GM12878 (cell line): ENCODE measurements around the gene SLFN11. TPM values are rescaled to one million over a fixed set of nuclear protein-coding genes. Genes with fewer than 3 reads are reported as not detected.

Source experiments
- ATAC-seq: fragments of 200-7000 bp; cut with Tn5 transposase; 3 replicates; pipeline ENCODE4 v1.9.1; 2020; ENCODE audit warnings: mild to moderate bottlenecking, moderate library complexity
- BruUV-seq: library from RNA; stranded (reverse); fragments of 400-500 nt; replicated peaks from 2 replicates; lab custom pipeline; 2021; lab: Mats Ljungman, UMichigan
- CTCF ChIA-PET: fragments of 300-600 bp; sonication (Branson Sonifier 250); formaldehyde crosslinking; extraction: SDS; loops from one replicate; lab custom pipeline; 2021; ENCODE audit warnings: inconsistent platforms; lab: Yijun Ruan, JAX
- POLR2A ChIA-PET: fragments of 350-600 bp; formaldehyde crosslinking; extraction: SDS; loops from one replicate; lab custom pipeline; 2021; ENCODE audit warnings: inconsistent platforms; lab: Charles Lee
- RAD21 ChIA-PET: fragments of 300-600 bp; sonication (Branson Sonifier 250); formaldehyde crosslinking; loops from one replicate; lab custom pipeline; 2023; ENCODE audit warnings: antibody characterized with exemption; ENCODE audit not compliant: unreplicated experiment; lab: Charles Lee
- SMC1A ChIA-PET: fragments of 300-600 bp; sonication (Branson Sonifier 250); formaldehyde crosslinking; loops from one replicate; lab custom pipeline; 2023; ENCODE audit not compliant: unreplicated experiment, uncharacterized antibody; lab: Charles Lee
- DNase-seq: peaks from one replicate; pipeline ENCODE4 v3.0.0-alpha.2; 2011; ENCODE audit warnings: low read depth, low spot score
- FAIRE-seq: peaks from 3 replicates; lab custom pipeline; 2011; peaks lifted over from hg19 to GRCh38; lab: Jason Lieb, UNC
- H2AFZ ChIP-seq: 2 replicates; pipeline ENCODE4 v1.6.0; 2011; ENCODE audit warnings: low read depth, low read length, control low read depth; ENCODE audit not compliant: control insufficient read depth
- H3K27ac ChIP-seq: 2 replicates; pipeline ENCODE4 v1.5.1; 2011; ENCODE audit warnings: control low read depth; ENCODE audit not compliant: control insufficient read depth, insufficient read depth
- H3K27me3 ChIP-seq, 2 experiments: replicated peaks in 1 of 2; 2 replicates each; pipeline versions ENCODE4 v1.6.0 to v1.6.1; 2011; ENCODE audit warnings: low read length in 1 of 2; ENCODE audit not compliant: control insufficient read depth in 2 of 2, insufficient read depth in 2 of 2
- H3K36me3 ChIP-seq, 2 experiments: 2 replicates each; pipeline ENCODE4 v1.5.1; 2011; ENCODE audit warnings: low read length in 1 of 2; ENCODE audit not compliant: control insufficient read depth in 2 of 2, insufficient read depth in 2 of 2
- H3K4me1 ChIP-seq: 2 replicates; pipeline ENCODE4 v1.6.1; 2011; ENCODE audit warnings: mild to moderate bottlenecking, low read length, moderate library complexity, mixed read lengths; ENCODE audit not compliant: control insufficient read depth, insufficient read depth
- H3K4me2 ChIP-seq: 2 replicates; pipeline ENCODE4 v1.6.0; 2011; ENCODE audit warnings: control low read depth; ENCODE audit not compliant: control insufficient read depth, insufficient read depth
- H3K4me3 ChIP-seq: fragments of 200-600 bp; sonication (generic); 2 replicates; pipeline ENCODE4 v1.5.1; 2016
- H3K79me2 ChIP-seq: 2 replicates; pipeline ENCODE4 v1.6.0; 2011; ENCODE audit warnings: low read length; ENCODE audit not compliant: control insufficient read depth, insufficient read depth
- H3K9ac ChIP-seq: 2 replicates; pipeline ENCODE4 v1.8.0; 2011; ENCODE audit warnings: low read length, control low read depth, mixed read lengths; ENCODE audit not compliant: control insufficient read depth, insufficient read depth
- H3K9me3 ChIP-seq: replicated peaks from 3 replicates; pipeline ENCODE4 v1.5.1; 2011; ENCODE audit warnings: mild to moderate bottlenecking, low read length; ENCODE audit not compliant: control insufficient read depth, insufficient read depth
- H4K20me1 ChIP-seq: 2 replicates; pipeline ENCODE4 v1.6.0; 2011; ENCODE audit not compliant: control insufficient read depth, insufficient read depth
- CBFB ChIP-seq: IDR thresholded peaks from 2 replicates; pipeline ENCODE4 v1.6.1; 2016; ENCODE audit warnings: antibody characterized with exemption, low read depth
- CBX3 ChIP-seq: fragments of 200-600 bp; sonication (generic); IDR thresholded peaks from 2 replicates; pipeline ENCODE4 v1.6.1; 2016; ENCODE audit warnings: low read depth, borderline replicate concordance
- CHD2 ChIP-seq: IDR thresholded peaks from 2 replicates; pipeline ENCODE4 v1.6.1; 2011; ENCODE audit warnings: low read depth, low read length, improper control_type of control experiment, borderline replicate concordance
- CREB1 ChIP-seq: IDR thresholded peaks from 2 replicates; pipeline ENCODE4 v1.6.1; 2012; ENCODE audit warnings: low read depth, mild to moderate bottlenecking, inconsistent platforms
- ELK1 ChIP-seq: IDR thresholded peaks from 2 replicates; pipeline ENCODE4 v1.6.1; 2012; ENCODE audit warnings: low read depth, low read length, improper control_type of control experiment
- GABPA ChIP-seq: IDR thresholded peaks from 2 replicates; pipeline ENCODE4 v1.6.1; 2014; ENCODE audit warnings: antibody characterized with exemption, low read depth, mild to moderate bottlenecking, inconsistent platforms
- HCFC1 ChIP-seq: fragments of 150-350 bp; IDR thresholded peaks from 2 replicates; pipeline ENCODE4 v1.6.1; 2014; ENCODE audit warnings: low read length
- HDAC2 ChIP-seq: fragments of 200-600 bp; sonication (generic); IDR thresholded peaks from 2 replicates; pipeline ENCODE4 v1.6.1; 2017
- MAX ChIP-seq: IDR thresholded peaks from 2 replicates; pipeline ENCODE4 v1.6.1; 2012; ENCODE audit warnings: low read depth, low read length, improper control_type of control experiment
- STAT1 ChIP-seq: fragments of 450-650 bp; conservative IDR thresholded peaks from 2 replicates; pipeline ENCODE4 v1.6.1; 2014; ENCODE audit warnings: antibody characterized with exemption, mild to moderate bottlenecking
- SUPT20H ChIP-seq: IDR thresholded peaks from 2 replicates; pipeline ENCODE4 v1.6.1; 2011; ENCODE audit warnings: low read depth, mild to moderate bottlenecking, low read length, moderate library complexity, borderline replicate concordance; ENCODE audit not compliant: control insufficient read depth
- SUZ12 ChIP-seq: fragments of 200-600 bp; sonication (generic); IDR thresholded peaks from one replicate; pipeline ENCODE4 v1.6.1; 2018; ENCODE audit warnings: antibody characterized with exemption, mild to moderate bottlenecking; ENCODE audit not compliant: unreplicated experiment
- TAF1 ChIP-seq: IDR thresholded peaks from 2 replicates; pipeline ENCODE4 v1.6.1; 2011; ENCODE audit warnings: mild to moderate bottlenecking, low read depth, low read length, borderline replicate concordance
- TCF3 ChIP-seq: IDR thresholded peaks from 2 replicates; pipeline ENCODE4 v1.6.1; 2012; ENCODE audit warnings: low read depth, mild to moderate bottlenecking, low read length, borderline replicate concordance; ENCODE audit not compliant: insufficient read depth
- USF1 ChIP-seq: IDR thresholded peaks from 2 replicates; pipeline ENCODE4 v1.6.1; 2011; ENCODE audit warnings: borderline replicate concordance, low read depth, mild to moderate bottlenecking, moderate library complexity, mixed read lengths, low read length; ENCODE audit not compliant: insufficient read depth; ENCODE audit errors: extremely low read length
- YY1 ChIP-seq: IDR thresholded peaks from 2 replicates; pipeline ENCODE4 v1.6.1; 2011; ENCODE audit warnings: low read depth, mild to moderate bottlenecking, low read length
- ZBTB40 ChIP-seq: fragments of 450-650 bp; IDR thresholded peaks from 2 replicates; pipeline ENCODE4 v1.6.1; 2016; ENCODE audit warnings: mild to moderate bottlenecking, moderate library complexity, borderline replicate concordance
- WGBS: methylation state at CpG from one replicate; pipeline ENCODE4 v1.1.6; 2016; ENCODE audit warnings: low lambda C conversion rate; ENCODE audit not compliant: insufficient replicate concordance, insufficient coverage; ENCODE audit errors: missing lambda C conversion rate; 5-methylcytosine and 5-hydroxymethylcytosine counted together
- in situ Hi-C: fragments of 300-500 bp; cut with MboI; formaldehyde crosslinking; loops from 9 replicates; pipeline ENCODE4 v1.14.3; 2018; ENCODE audit warnings: mixed read lengths
- intact Hi-C: fragments of 100-400 bp; cut with micrococcal nuclease; formaldehyde crosslinking; loops from one replicate; pipeline ENCODE4 v1.14.2; 2022; ENCODE audit not compliant: unreplicated experiment
- polyA plus RNA-seq, 11 experiments: library from polyadenylated mRNA; depleted of rRNA in 4 of 11; unstranded in 6 of 11; stranded (reverse) in 5 of 11; fragments of >200 nt; fragmentation: Nextera tagmentation in 4 of 11; fragmentation: Illumina TruSeq in 1 of 11; extraction: Ambion mirVana in 4 of 11; extraction: Trizol in 1 of 11; gene quantifications; 1 replicate in 1 of 11; 2 replicates in 10 of 11; pipeline versions ENCODE4 v1.2.1 to v1.2.3, GENCODE V29; 2011 to 2016; ENCODE audit warnings: inconsistent platforms in 2 of 11, missing spikeins in 2 of 11, low read depth in 1 of 11
- total RNA-seq, 4 experiments: library from RNA; depleted of rRNA in 3 of 4; stranded (reverse); fragments of >200 nt in 3 of 4; fragmentation: Illumina TruSeq in 1 of 4; extraction: Trizol in 1 of 4; gene quantifications; 2 replicates each; pipeline versions ENCODE4 v1.2.1 to v1.2.3, GENCODE V29; 2013 to 2021

SLFN11 gene
- total and polyA plus RNA-seq, 10 of the 15 experiments (the other 5 are each of a cell fraction or from before 2014, with no cell fraction given) = 2.1 to 38.9 (median 30.6) TPM

GRCh38 chr17:35322749-35323148 is 50.7 kb downstream of the SLFN11 start (continued):
- no peak for TF ChIP-seq HDAC2
- TF ChIP-seq HCFC1 = no peak
- no peak for TF ChIP-seq MAX
- no peak for TF ChIP-seq TAF1
- no peak for TF ChIP-seq CHD2
- TF ChIP-seq YY1 = no peak
- TF ChIP-seq SUPT20H = no peak
- TF ChIP-seq USF1 = no peak

- BruUV-seq = no TSS peak
Observed at GRCh38 chr17:35315971-35316370, 57.5 kb downstream of the SLFN11 start.

More at GRCh38 chr17:35315971-35316370, 57.5 kb downstream of the SLFN11 start:
- H3K79me2 ChIP-seq = no peaks in the 10 kb centered on the region
- FAIRE-seq (no peak), ATAC-seq (no peak), DNase-seq (no peak)
- POLR2A ChIA-PET = interaction anchor here (1.4 kb wide), 1 partner anchor 219 kb away, joined by 4 read pairs; no protein-coding TSS in a partner anchor
- no peak overlapping the region for H3K27ac ChIP-seq
- H3K4me3 ChIP-seq = no peak overlapping the region
- no peaks in the 10 kb centered on the region for H4K20me1 ChIP-seq
- no peak overlapping the region for H3K9ac ChIP-seq
- in situ Hi-C loops (no loop called here), intact Hi-C loops (no loop called here)
- peaks cover 0 to 4% of the 10 kb centered on the region in 2 experiments; a peak in 1 of 4 replicates for H3K27me3 ChIP-seq
- H2AFZ ChIP-seq = no peak overlapping the region
- RAD21 ChIA-PET = interaction anchor here (5.9 kb wide), 1 partner anchor 221 kb away, joined by 171 read pairs; the partner anchor contains the start of gene SLFN12L
- CTCF ChIA-PET = interaction anchor here (6.7 kb wide), 1 partner anchor 222 kb away, joined by 321 read pairs; the partner anchor contains the start of gene SLFN12L
- no peaks in the 10 kb centered on the region; the same call in 2 of the 3 replicates for H3K9me3 ChIP-seq
- TF ChIP-seq GABPA (no peak), ZBTB40 (no peak), CREB1 (no peak), TCF3 (no peak), ELK1 (no peak), STAT1 (no peak), SUZ12 (no peak), CBFB (no peak), CBX3 (no peak)
- H3K4me1 ChIP-seq = peaks cover 9% of the 10 kb centered on the region
- no peaks in the 10 kb centered on the region for H3K36me3 ChIP-seq
- WGBS = 70% methylated on average over 2 of the region's 2 CpGs
- H3K4me2 ChIP-seq = no peak overlapping the region
- SMC1A ChIA-PET = interaction anchor here (1.2 to 9.1 kb wide), 2 partner anchors 11 to 221 kb away, joined by 3 to 251 read pairs; partner anchors contain the start of gene SLFN12L
